Measurements from ENCODE around the gene OGDH.

OGDH gene

GRCh38 chr7:44618045-44618444 is 11.6 kb downstream of the OGDH start:
- no peak for DNase-seq (ENCODE audit: low read depth in 2 of 2)

DNA sequence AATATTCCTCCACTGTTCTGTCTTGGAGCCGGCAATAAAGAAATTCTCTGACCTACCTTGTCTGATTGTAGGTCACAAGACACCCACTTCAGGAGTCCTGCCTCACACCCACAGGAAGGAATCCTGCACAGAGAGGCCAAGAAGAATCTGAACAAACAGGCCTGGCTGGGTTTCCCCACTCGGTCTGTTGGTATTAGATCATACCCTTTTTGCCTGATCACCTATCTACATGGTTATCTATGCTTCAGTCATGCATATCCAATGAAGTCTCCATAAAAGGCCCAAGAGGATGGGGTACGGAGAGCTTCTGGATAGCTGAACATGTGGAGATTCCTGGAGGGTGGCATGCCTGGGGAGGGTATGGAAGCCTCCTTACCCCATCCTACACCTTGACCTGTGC is 12.3 kb downstream of the OGDH start:
- DNase-seq (ENCODE audit: low read depth in 2 of 2) = no peak

- DNase-seq (ENCODE audit: low read depth in 2 of 2) = no peak
Measured at GRCh38 chr7:44621034-44621749, 14.8 kb downstream of the OGDH start.

DNA sequence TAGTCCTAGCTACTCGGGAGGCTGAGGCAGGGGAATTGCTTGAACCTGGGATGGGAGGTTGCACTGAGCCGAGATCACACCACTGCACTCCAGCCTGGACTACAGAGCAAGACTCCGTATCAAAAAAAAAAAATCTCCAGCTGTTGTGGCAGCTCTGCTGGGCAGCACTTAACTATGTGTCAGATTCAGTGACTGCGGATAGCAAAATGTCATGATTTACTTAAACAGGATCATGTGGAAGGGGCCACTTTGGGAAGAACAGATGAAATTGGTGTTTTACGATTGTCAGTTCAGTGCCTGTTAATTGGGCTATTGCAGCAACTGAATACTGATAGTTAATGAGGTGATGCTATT is 15.3 kb downstream of the OGDH start:
- DNase-seq (ENCODE audit: low read depth in 2 of 2) = no peak

DNA sequence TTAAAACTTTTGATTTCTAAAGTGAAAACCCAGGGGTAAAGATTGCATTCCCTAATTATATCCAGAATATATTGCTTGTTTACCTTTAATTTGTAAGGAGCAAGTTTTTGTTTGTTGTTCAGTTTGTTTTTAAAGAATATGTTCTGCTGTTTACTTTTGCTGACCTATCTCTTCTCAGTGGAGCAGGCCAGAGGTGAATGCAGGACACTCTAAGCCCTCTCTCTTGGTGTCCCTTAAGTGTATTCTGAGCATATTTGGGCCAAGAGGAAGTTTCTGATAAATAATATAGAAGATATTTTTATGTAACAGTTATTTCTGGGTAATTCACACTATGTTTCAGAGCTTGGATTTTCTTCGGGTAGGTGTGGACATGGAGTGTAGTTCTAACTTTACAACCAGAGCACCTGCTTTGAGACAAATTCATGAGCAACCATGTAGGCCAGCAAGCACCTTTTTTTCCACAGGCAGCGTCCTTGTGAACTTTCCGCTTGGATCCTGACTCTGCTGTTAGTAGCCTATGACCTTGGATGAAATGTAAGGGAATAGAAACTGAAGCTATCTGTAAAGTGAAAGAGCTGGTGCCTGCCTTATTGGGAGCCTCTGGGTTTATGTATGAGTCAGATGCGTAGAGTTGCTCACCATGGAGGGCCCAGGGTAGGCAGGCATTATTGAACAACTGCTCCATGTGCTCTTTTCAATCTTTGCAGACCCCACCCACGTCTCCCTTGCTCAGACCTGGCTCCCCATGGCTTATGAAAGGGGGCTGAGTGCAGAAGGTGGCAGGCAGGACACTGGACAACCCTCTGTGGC is 16.1 kb downstream of the OGDH start:
- no peak for DNase-seq (ENCODE audit: low read depth in 2 of 2)

DNA sequence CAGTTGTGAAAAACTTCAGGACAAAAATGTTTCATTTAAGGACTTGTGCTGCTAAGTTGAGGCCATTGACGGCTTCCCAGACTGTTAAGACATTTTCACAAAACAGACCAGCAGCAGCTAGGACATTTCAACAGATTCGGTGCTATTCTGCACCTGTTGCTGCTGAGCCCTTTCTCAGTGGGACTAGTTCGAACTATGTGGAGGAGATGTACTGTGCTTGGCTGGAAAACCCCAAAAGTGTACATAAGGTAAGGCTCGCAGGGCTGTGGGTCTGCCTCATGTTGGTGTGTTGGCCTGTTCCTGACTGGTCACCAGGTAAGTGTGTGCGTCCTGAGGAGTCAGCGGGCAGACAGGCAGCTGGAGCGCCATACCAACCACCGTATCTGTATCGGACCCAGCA is 17.9 kb downstream of the OGDH start:
- no peak for DNase-seq (ENCODE audit: low read depth in 2 of 2)

GRCh38 chr7:44625526-44626471 is 19.4 kb downstream of the OGDH start:
- no peak for DNase-seq (ENCODE audit: low read depth in 2 of 2)

DNA sequence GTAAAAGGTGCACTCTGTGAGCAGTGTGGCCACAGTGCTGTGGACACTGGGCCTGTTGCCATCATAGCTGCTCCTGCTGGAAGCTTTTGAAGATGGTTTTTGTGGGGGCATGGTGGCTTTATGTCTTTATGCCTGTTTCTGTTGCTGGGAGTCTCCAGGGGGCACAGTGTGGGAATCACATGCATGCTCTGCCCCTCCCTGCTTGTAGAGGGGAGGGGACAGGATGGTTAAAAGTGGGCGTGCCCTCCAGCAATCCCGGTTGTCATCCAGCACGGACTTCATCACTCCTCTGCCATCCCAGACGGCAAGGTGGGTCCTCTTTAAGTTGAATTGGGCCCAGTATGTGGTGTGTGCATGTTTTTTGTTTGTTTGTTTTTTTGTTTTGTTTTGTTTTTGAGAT is 20.2 kb downstream of the OGDH start:
- no peak for DNase-seq (ENCODE audit: low read depth in 2 of 2)

GRCh38 chr7:44629829-44630522 is 23.5 kb downstream of the OGDH start:
- DNase-seq (ENCODE audit: low read depth in 2 of 2) = no peak

GRCh38 chr7:44630792-44631457 is 24.5 kb downstream of the OGDH start:
- no peak for DNase-seq (ENCODE audit: low read depth in 2 of 2)

GRCh38 chr7:44631458-44632115 is 25.2 kb downstream of the OGDH start:
- no peak for DNase-seq (ENCODE audit: low read depth in 2 of 2)

- DNase-seq (ENCODE audit: low read depth in 2 of 2) = no peak
Measured at GRCh38 chr7:44632196-44632595, 25.8 kb downstream of the OGDH start.

- no peak for DNase-seq (ENCODE audit: low read depth in 2 of 2)
Measured at GRCh38 chr7:44633254-44634186, 27.1 kb downstream of the OGDH start.

GRCh38 chr7:44634187-44634838 is 27.9 kb downstream of the OGDH start:
- DNase-seq (ENCODE audit: low read depth in 2 of 2) = no peak

DNA sequence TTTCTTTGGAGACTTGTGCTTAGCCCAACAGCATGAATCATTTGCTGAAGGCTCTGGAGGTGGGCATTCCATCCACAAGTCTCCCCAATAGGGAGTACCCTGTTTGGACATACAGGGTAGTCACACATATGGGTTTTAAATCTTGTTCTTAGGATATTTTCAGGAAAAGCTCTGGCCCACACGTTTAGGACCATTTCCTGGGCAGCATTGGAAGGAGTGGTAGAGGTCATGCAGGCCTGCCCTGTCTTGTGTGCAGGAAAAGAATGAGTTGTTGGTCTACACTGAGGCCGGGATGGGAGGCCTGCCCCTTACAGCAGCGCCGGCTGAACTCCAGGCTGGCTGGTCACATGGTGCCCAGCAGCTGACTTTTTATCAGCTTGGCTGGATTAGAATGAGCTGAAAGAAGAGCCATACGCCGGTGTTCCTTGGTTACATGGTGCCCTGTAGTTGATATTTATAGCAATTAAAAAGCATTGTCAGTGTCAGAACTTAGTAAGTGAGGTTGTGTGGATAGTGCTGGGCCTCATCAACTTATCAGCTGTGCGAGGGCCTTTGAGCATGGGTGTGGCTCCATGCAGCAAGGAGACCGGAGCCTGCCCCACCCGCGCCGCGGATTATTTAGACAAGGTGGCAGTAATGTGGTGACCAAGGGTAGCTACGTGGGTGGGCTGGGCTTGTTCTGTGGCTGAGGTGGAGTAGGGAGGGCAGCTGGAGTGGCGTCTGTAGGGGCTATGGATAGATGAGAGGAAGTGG is 28.6 kb downstream of the OGDH start:
- no peak for DNase-seq (ENCODE audit: low read depth in 2 of 2)

GRCh38 chr7:44636041-44636584 is 29.7 kb downstream of the OGDH start:
- no peak for DNase-seq (ENCODE audit: low read depth in 2 of 2)

GRCh38 chr7:44636926-44637325 is 30.5 kb downstream of the OGDH start:
- DNase-seq (ENCODE audit: low read depth in 2 of 2) = no peak

Measured in stimulated activated CD8-positive, alpha-beta memory T cell treated with anti-CD3 and anti-CD28 coated beads, Interleukin-7, amount 100 ng/mL, for 1 hour (primary cell).